ENCODE results near the gene MED13. TPM values are rescaled to one million over a fixed set of nuclear protein-coding genes. Genes with fewer than 3 reads are reported as not detected.

The MED13 gene
- total and polyA plus RNA-seq, 2 experiments from 2014 or later, result 6.6 to 51.2 TPM

DNA sequence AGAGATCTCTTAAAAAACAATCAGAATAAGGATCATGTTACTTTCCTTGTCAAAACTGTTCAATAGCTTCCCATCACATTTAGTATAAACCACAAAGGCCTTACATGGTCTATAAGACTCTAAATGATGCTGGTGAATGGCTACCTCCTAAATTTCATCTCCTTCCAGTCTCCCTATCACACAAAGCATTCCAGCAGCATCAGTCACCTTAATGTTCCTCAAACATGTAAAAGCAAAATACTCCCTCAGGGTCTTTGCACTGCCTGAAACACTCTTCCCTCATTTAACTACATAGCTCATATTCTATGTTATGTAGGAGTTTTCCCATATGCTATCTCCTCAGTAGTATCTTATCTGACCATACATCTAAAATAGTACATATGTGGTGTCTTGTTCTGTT lies 83.8 kb downstream of the MED13 start:
- Histone ChIP-seq H3K27ac (no peak overlapping the region), H3K36me3 (replicated peaks; ENCODE audit: insufficient read depth, low read depth) (peaks cover 3% of the 10 kb centered on the region), H3K4me1 (ENCODE audit: insufficient read depth) (no peaks in the 10 kb centered on the region), H3K9me2 (replicated peaks; ENCODE audit: insufficient read depth) (no peaks in the 10 kb centered on the region), H3K4me3 (no peak overlapping the region), H3K79me2 (peaks cover 71% of the 10 kb centered on the region), H3K9me3 (ENCODE audit: low read depth) (no peaks in the 10 kb centered on the region), H2AFZ (no peak overlapping the region), H4K20me1 (ENCODE audit: insufficient read depth, poor library complexity, severe bottlenecking) (peaks cover 4% of the 10 kb centered on the region), H3K4me2 (no peak overlapping the region), H3K27me3 (no peaks in the 10 kb centered on the region)
- no peak for TF ChIP-seq EZH2phosphoT487 (IDR thresholded peaks at IDR 0.05; ENCODE audit: low read depth, severe bottlenecking, unreplicated experiment)
- TF ChIP-seq EZH2 (IDR thresholded peaks at IDR 0.05; ENCODE audit: borderline replicate concordance), result no peak
- no peak for DNase-seq (ENCODE audit: low spot score)

- TF ChIP-seq EZH2 (IDR thresholded peaks at IDR 0.05; ENCODE audit: borderline replicate concordance) (no peak), CTCF (IDR thresholded peaks at IDR 0.05; ENCODE audit: poor library complexity) (no peak), EZH2phosphoT487 (IDR thresholded peaks at IDR 0.05; ENCODE audit: low read depth, severe bottlenecking, unreplicated experiment) (no peak)
- 95% methylated on average over 5 of the region's 5 CpGs for WGBS (ENCODE audit: low lambda C conversion rate, missing lambda C conversion rate)
- H3K27me3 ChIP-seq, result no peaks in the 10 kb centered on the region
- H4K20me1 ChIP-seq (ENCODE audit: insufficient read depth, poor library complexity, severe bottlenecking), result peaks cover 5% of the 10 kb centered on the region
- no peak overlapping the region for H3K27ac ChIP-seq
- no peak for DNase-seq (ENCODE audit: low spot score)
- no peak overlapping the region for H2AFZ ChIP-seq
- H3K79me2 ChIP-seq, result peaks cover 75% of the 10 kb centered on the region
- no peaks in the 10 kb centered on the region for H3K9me2 ChIP-seq (replicated peaks; ENCODE audit: insufficient read depth)
- no peaks in the 10 kb centered on the region for H3K9me3 ChIP-seq (ENCODE audit: low read depth)
- H3K4me3 ChIP-seq, result no peak overlapping the region
- peaks cover 3% of the 10 kb centered on the region for H3K36me3 ChIP-seq (replicated peaks; ENCODE audit: insufficient read depth, low read depth)
- H3K4me1 ChIP-seq (ENCODE audit: insufficient read depth), result no peaks in the 10 kb centered on the region
- H3K4me2 ChIP-seq, result no peak overlapping the region
Measured at GRCh38 chr17:61980535-61980934, 84.5 kb downstream of the MED13 start.

DNA sequence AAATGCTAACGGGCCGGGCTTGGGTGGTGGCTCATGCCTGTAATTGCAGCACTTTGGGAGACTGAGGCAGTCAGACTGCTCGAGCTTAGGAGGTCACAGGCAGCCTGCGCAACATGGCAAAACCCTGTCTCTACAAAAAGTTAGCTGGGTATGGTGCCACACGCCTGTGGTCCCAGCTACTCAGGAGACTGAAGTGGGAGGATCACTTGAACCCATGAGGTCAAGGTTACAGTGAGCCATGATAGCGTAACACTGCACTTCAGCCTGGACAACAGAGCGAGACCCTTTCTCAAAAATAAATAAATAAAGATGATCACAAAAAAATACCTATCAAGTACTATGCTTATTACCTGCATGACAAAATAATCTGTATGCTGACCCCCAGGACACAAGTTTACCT lies 91.0 kb downstream of the MED13 start:
- Histone ChIP-seq H3K9me2 (replicated peaks; ENCODE audit: insufficient read depth) (no peaks in the 10 kb centered on the region), H2AFZ (no peak overlapping the region), H3K27me3 (no peaks in the 10 kb centered on the region), H3K4me3 (no peak overlapping the region), H3K27ac (no peak overlapping the region), H3K4me1 (ENCODE audit: insufficient read depth) (no peaks in the 10 kb centered on the region), H4K20me1 (ENCODE audit: insufficient read depth, poor library complexity, severe bottlenecking) (peaks cover 11% of the 10 kb centered on the region), H3K4me2 (no peak overlapping the region), H3K36me3 (replicated peaks; ENCODE audit: insufficient read depth, low read depth) (no peaks in the 10 kb centered on the region), H3K79me2 (peaks cover 60% of the 10 kb centered on the region), H3K9me3 (ENCODE audit: low read depth) (no peaks in the 10 kb centered on the region)
- no peak for DNase-seq (ENCODE audit: low spot score)
- TF ChIP-seq EZH2phosphoT487 (IDR thresholded peaks at IDR 0.05; ENCODE audit: low read depth, severe bottlenecking, unreplicated experiment) (no peak), CTCF (IDR thresholded peaks at IDR 0.05; ENCODE audit: poor library complexity) (no peak), EZH2 (IDR thresholded peaks at IDR 0.05; ENCODE audit: borderline replicate concordance) (no peak)
- 98% methylated on average over 7 of the region's 7 CpGs for WGBS (ENCODE audit: low lambda C conversion rate, missing lambda C conversion rate)

- Histone ChIP-seq H3K9me2 (replicated peaks; ENCODE audit: insufficient read depth) (no peaks in the 10 kb centered on the region), H3K79me2 (peaks cover 50% of the 10 kb centered on the region), H2AFZ (no peak overlapping the region), H3K4me2 (no peak overlapping the region), H3K4me3 (no peak overlapping the region), H3K27ac (no peak overlapping the region), H3K36me3 (replicated peaks; ENCODE audit: insufficient read depth, low read depth) (no peaks in the 10 kb centered on the region), H3K27me3 (no peaks in the 10 kb centered on the region), H3K4me1 (ENCODE audit: insufficient read depth) (no peaks in the 10 kb centered on the region), H3K9me3 (ENCODE audit: low read depth) (no peaks in the 10 kb centered on the region), H4K20me1 (ENCODE audit: insufficient read depth, poor library complexity, severe bottlenecking) (peaks cover 11% of the 10 kb centered on the region)
- TF ChIP-seq CTCF (IDR thresholded peaks at IDR 0.05; ENCODE audit: poor library complexity) (no peak), EZH2 (IDR thresholded peaks at IDR 0.05; ENCODE audit: borderline replicate concordance) (no peak), EZH2phosphoT487 (IDR thresholded peaks at IDR 0.05; ENCODE audit: low read depth, severe bottlenecking, unreplicated experiment) (no peak)
- DNase-seq (ENCODE audit: low spot score), result no peak
Measured at GRCh38 chr17:61972311-61972710, 92.8 kb downstream of the MED13 start.

Data from hepatocyte (in vitro differentiated cells).